Endothelial cell (in vitro differentiated cells): ENCODE measurements around the gene STYX. TPM values are rescaled to one million over a fixed set of nuclear protein-coding genes. Genes with fewer than 3 reads are reported as not detected.

ENCODE experiments used
- DNase-seq: peaks from one replicate; pipeline ENCODE4 v3.0.0; 2021; ENCODE audit warnings: low spot score
- H3K27ac Mint-ChIP-seq: one replicate; pipeline ENCODE4 v1.8.0; 2021; ENCODE audit warnings: mixed read lengths, inconsistent platforms; ENCODE audit not compliant: unreplicated experiment
- H3K27me3 Mint-ChIP-seq: one replicate; pipeline ENCODE4 v1.8.0; 2021; ENCODE audit warnings: mild to moderate bottlenecking, moderate library complexity, mixed read lengths, inconsistent platforms; ENCODE audit not compliant: unreplicated experiment
- H3K36me3 Mint-ChIP-seq: one replicate; pipeline ENCODE4 v1.8.0; 2021; ENCODE audit warnings: mild to moderate bottlenecking, low read depth, mixed read lengths, inconsistent platforms; ENCODE audit not compliant: unreplicated experiment
- H3K4me1 Mint-ChIP-seq: one replicate; pipeline ENCODE4 v1.8.0; 2021; ENCODE audit warnings: mild to moderate bottlenecking, mixed read lengths, inconsistent platforms; ENCODE audit not compliant: unreplicated experiment
- H3K4me3 Mint-ChIP-seq: one replicate; pipeline ENCODE4 v1.8.0; 2021; ENCODE audit warnings: mild to moderate bottlenecking, mixed read lengths, inconsistent platforms; ENCODE audit not compliant: unreplicated experiment
- H3K9me3 Mint-ChIP-seq: one replicate; pipeline ENCODE4 v1.8.0; 2021; ENCODE audit warnings: mixed read lengths, inconsistent platforms; ENCODE audit not compliant: unreplicated experiment
- CTCF ChIP-seq: fragments of 200-600 bp; sonication (generic); IDR thresholded peaks from one replicate; pipeline ENCODE4 v1.5.0; 2021; ENCODE audit warnings: antibody characterized with exemption; ENCODE audit not compliant: unreplicated experiment
- total RNA-seq: library from RNA; stranded (reverse); fragmentation: NEBNext Ultra II Directional; extraction: Animal tissue kit (Norgen Biotek cat#: 25700); gene quantifications from one replicate; pipeline ENCODE4 v1.2.1, GENCODE V29; 2021; ENCODE audit not compliant: unreplicated experiment

Gene STYX
- total RNA-seq, 1 donor from 2014 or later: 17.0 TPM

- H3K27ac Mint-ChIP-seq: peak overlapping the region; percentile 96
- no peak for TF ChIP-seq CTCF
- H3K36me3 Mint-ChIP-seq: peaks cover 3% of the 10 kb centered on the region
- no peak for DNase-seq
- peaks cover 21% of the 10 kb centered on the region for H3K4me1 Mint-ChIP-seq
- peak overlapping the region; percentile 100 for H3K4me3 Mint-ChIP-seq
- H3K27me3 Mint-ChIP-seq: peaks cover 2% of the 10 kb centered on the region
- H3K9me3 Mint-ChIP-seq: no peaks in the 10 kb centered on the region
Measured at GRCh38 chr14:52706286-52706685, 23.7 kb upstream of the STYX start.

GRCh38 chr14:52706724-52707706 lies 23.0 kb upstream of the STYX start, which contains the start of gene PSMC6:
Gene PSMC6 (plus strand): TSS chr14:52707200. CDS start chr14:52707220, 20 bp downstream.
- peaks cover 21% of the 10 kb centered on the region for H3K4me1 Mint-ChIP-seq
- no peaks in the 10 kb centered on the region for H3K9me3 Mint-ChIP-seq
- H3K36me3 Mint-ChIP-seq: peaks cover 5% of the 10 kb centered on the region
- peak within 1 kb of the TSS; percentile 98 for H3K27ac Mint-ChIP-seq
- no peak for TF ChIP-seq CTCF
- peaks cover 2% of the 10 kb centered on the region for H3K27me3 Mint-ChIP-seq
- DNase-seq: peak; percentile 95
- peak within 1 kb of the TSS; percentile 100 for H3K4me3 Mint-ChIP-seq

- H3K36me3 Mint-ChIP-seq: peaks cover 15% of the 10 kb centered on the region
Measured at GRCh38 chr14:52711666-52712065, 18.3 kb upstream of the STYX start.

GRCh38 chr14:52716155-52716554 lies 13.8 kb upstream of the STYX start:
- Mint-ChIP-seq H3K9me3 (no peaks in the 10 kb centered on the region), H3K27me3 (no peaks in the 10 kb centered on the region), H3K4me3 (peak overlapping the region; percentile 11), H3K4me1 (no peaks in the 10 kb centered on the region), H3K36me3 (peaks cover 17% of the 10 kb centered on the region), H3K27ac (no peak overlapping the region)
- TF ChIP-seq CTCF: no peak
- DNase-seq: no peak

More at GRCh38 chr14:52711666-52712065, 18.3 kb upstream of the STYX start:
- H3K27ac Mint-ChIP-seq: no peak overlapping the region
- no peaks in the 10 kb centered on the region for H3K27me3 Mint-ChIP-seq
- DNase-seq: no peak
- H3K4me3 Mint-ChIP-seq: no peak overlapping the region
- no peak for TF ChIP-seq CTCF
- no peaks in the 10 kb centered on the region for H3K9me3 Mint-ChIP-seq
- H3K4me1 Mint-ChIP-seq: peaks cover 16% of the 10 kb centered on the region
